GM10266 (cell line): ENCODE results near the gene PRKAR1B.
"Not testable (repeated sequence)": the region's sequence is repeated elsewhere in the genome, so short reads cannot be mapped to it uniquely, and the experiment has no call there.

Experiments
- DNase-seq: peaks from one replicate; pipeline ENCODE4 v3.0.0; 2012; ENCODE audit errors: extremely low spot score
- CTCF ChIP-seq: IDR thresholded peaks from 2 replicates; pipeline ENCODE4 v1.5.1; 2012; ENCODE audit warnings: mild to moderate bottlenecking, low read depth; ENCODE audit not compliant: control insufficient read depth, insufficient read depth; ENCODE audit errors: missing control alignments

PRKAR1B gene

GRCh38 chr7:555551-556160 is 171.4 kb downstream of the PRKAR1B start:
- no peak for TF ChIP-seq CTCF
- no peak for DNase-seq

- TF ChIP-seq CTCF = no peak
- no peak for DNase-seq
Observed at GRCh38 chr7:553636-554111, 173.4 kb downstream of the PRKAR1B start.

- no peak for DNase-seq
- no peak for TF ChIP-seq CTCF
Observed at GRCh38 chr7:552868-553635, 174.0 kb downstream of the PRKAR1B start.

GRCh38 chr7:552151-552867 is 174.8 kb downstream of the PRKAR1B start:
- not testable (repeated sequence) for DNase-seq

- DNase-seq = not testable (repeated sequence)
Observed at GRCh38 chr7:551615-551970, 175.5 kb downstream of the PRKAR1B start.

- DNase-seq = no peak
- no peak for TF ChIP-seq CTCF
Observed at GRCh38 chr7:550881-551614, 176.0 kb downstream of the PRKAR1B start.

- DNase-seq = no peak
- no peak for TF ChIP-seq CTCF
Observed at GRCh38 chr7:549891-550625, 177.0 kb downstream of the PRKAR1B start.
